MM.1S (cell line): ENCODE results near the gene CDK5.

Experiments
- CTCF ChIP-seq: fragments of 300-600 bp; sonication (generic); IDR thresholded peaks from 2 replicates; pipeline ENCODE4 v1.5.1; 2016; ENCODE audit warnings: antibody characterized with exemption, low read length, mixed read lengths
- EZH2 ChIP-seq: fragments of 300-600 bp; sonication (generic); optimal IDR thresholded peaks from 2 replicates; pipeline ENCODE3; 2017; ENCODE audit warnings: low read depth, mild to moderate bottlenecking, antibody characterized with exemption, low read length, mixed read lengths

- peak; percentile 35 for TF ChIP-seq CTCF
- no peak for TF ChIP-seq EZH2
Measured at GRCh38 chr7:151076863-151077704, 19.4 kb upstream of the CDK5 start.
